ENCODE data around the gene KRT25. TPM values are rescaled to one million over a fixed set of nuclear protein-coding genes. Genes with fewer than 3 reads are reported as not detected.

Gene KRT25
- total RNA-seq, 2 experiments from 2014 or later = not detected

- Histone ChIP-seq H3K4me2 (ENCODE audit: low read length) (no peak overlapping the region), H4K20me1 (ENCODE audit: insufficient read depth, low read length) (no peaks in the 10 kb centered on the region), H3K9me2 (ENCODE audit: insufficient read depth, low read length) (no peaks in the 10 kb centered on the region), H2AFZ (ENCODE audit: low read length) (no peak overlapping the region), H3K79me2 (ENCODE audit: insufficient read depth, low read depth, low read length) (no peaks in the 10 kb centered on the region), H3K4me1 (ENCODE audit: insufficient read depth, low read length, poor library complexity, severe bottlenecking) (no peaks in the 10 kb centered on the region), H3K9me3 (ENCODE audit: low read length) (peaks cover 18% of the 10 kb centered on the region; the same call in 1 of the 2 replicates), H3K27ac (ENCODE audit: low read depth, low read length, poor library complexity, severe bottlenecking) (no peak overlapping the region), H3K4me3 (ENCODE audit: low read depth, low read length, poor library complexity, severe bottlenecking) (no peak overlapping the region), H3K36me3 (ENCODE audit: insufficient read depth, low read length) (no peaks in the 10 kb centered on the region)
- POLR2A ChIA-PET = no interaction called here
- DNase-seq (ENCODE audit: low spot score) = no peak
- CTCF ChIA-PET (ENCODE audit: unreplicated experiment) = no interaction called here
- TF ChIP-seq CTCF (conservative IDR thresholded peaks at IDR 0.05; ENCODE audit: low read length) (no peak), EZH2phosphoT487 (IDR thresholded peaks at IDR 0.05; ENCODE audit: borderline replicate concordance, low read depth, low read length) (no peak)
- BruUV-seq (replicated peaks) = no TSS peak
- intact Hi-C loops (cut with micrococcal nuclease; ENCODE audit: unreplicated experiment) = no loop called here
Measured at GRCh38 chr17:40765657-40766056, 10.5 kb upstream of the KRT25 start.

GRCh38 chr17:40763752-40764151 lies 8.6 kb upstream of the KRT25 start:
- Histone ChIP-seq H3K4me3 (ENCODE audit: low read depth, low read length, poor library complexity, severe bottlenecking) (no peak overlapping the region), H3K27ac (ENCODE audit: low read depth, low read length, poor library complexity, severe bottlenecking) (no peak overlapping the region), H3K36me3 (ENCODE audit: insufficient read depth, low read length) (no peaks in the 10 kb centered on the region), H3K79me2 (ENCODE audit: insufficient read depth, low read depth, low read length) (no peaks in the 10 kb centered on the region), H3K4me1 (ENCODE audit: insufficient read depth, low read length, poor library complexity, severe bottlenecking) (no peaks in the 10 kb centered on the region), H4K20me1 (ENCODE audit: insufficient read depth, low read length) (no peaks in the 10 kb centered on the region), H3K9me3 (ENCODE audit: low read length) (peaks cover 32% of the 10 kb centered on the region), H3K4me2 (ENCODE audit: low read length) (no peak overlapping the region), H3K9me2 (ENCODE audit: insufficient read depth, low read length) (no peaks in the 10 kb centered on the region), H2AFZ (ENCODE audit: low read length) (no peak overlapping the region)
- ChIA-PET POLR2A (no interaction called here), CTCF (ENCODE audit: unreplicated experiment) (no interaction called here)
- TF ChIP-seq CTCF (conservative IDR thresholded peaks at IDR 0.05; ENCODE audit: low read length) (no peak), EZH2phosphoT487 (IDR thresholded peaks at IDR 0.05; ENCODE audit: borderline replicate concordance, low read depth, low read length) (no peak)
- no peak for DNase-seq (ENCODE audit: low spot score)
- intact Hi-C loops (cut with micrococcal nuclease; ENCODE audit: unreplicated experiment) = no loop called here
- no TSS peak for BruUV-seq (replicated peaks)

- POLR2A ChIA-PET = interaction anchor here (0.7 to 0.9 kb wide), 2 partner anchors 91 to 800 kb away, joined by 3 read pairs; no protein-coding TSS in a partner anchor
Measured at GRCh38 chr17:40760105-40761016, 5.2 kb upstream of the KRT25 start.

More at GRCh38 chr17:40760105-40761016, 5.2 kb upstream of the KRT25 start:
- no TSS peak for BruUV-seq (replicated peaks)
- Histone ChIP-seq H2AFZ (ENCODE audit: low read length) (no peak overlapping the region), H3K9me2 (ENCODE audit: insufficient read depth, low read length) (no peaks in the 10 kb centered on the region), H3K4me1 (ENCODE audit: insufficient read depth, low read length, poor library complexity, severe bottlenecking) (no peaks in the 10 kb centered on the region), H3K4me2 (ENCODE audit: low read length) (no peak overlapping the region), H3K9me3 (ENCODE audit: low read length) (peaks cover 32% of the 10 kb centered on the region), H4K20me1 (ENCODE audit: insufficient read depth, low read length) (no peaks in the 10 kb centered on the region), H3K36me3 (ENCODE audit: insufficient read depth, low read length) (no peaks in the 10 kb centered on the region), H3K79me2 (ENCODE audit: insufficient read depth, low read depth, low read length) (no peaks in the 10 kb centered on the region), H3K27ac (ENCODE audit: low read depth, low read length, poor library complexity, severe bottlenecking) (no peak overlapping the region), H3K4me3 (ENCODE audit: low read depth, low read length, poor library complexity, severe bottlenecking) (no peak overlapping the region)
- no peak for DNase-seq (ENCODE audit: low spot score)
- TF ChIP-seq EZH2phosphoT487 (IDR thresholded peaks at IDR 0.05; ENCODE audit: borderline replicate concordance, low read depth, low read length) (no peak), CTCF (conservative IDR thresholded peaks at IDR 0.05; ENCODE audit: low read length) (no peak)
- CTCF ChIA-PET (ENCODE audit: unreplicated experiment) = no interaction called here
- intact Hi-C loops (cut with micrococcal nuclease; ENCODE audit: unreplicated experiment) = no loop called here
